ENCODE results near the gene SV2C.

DNA sequence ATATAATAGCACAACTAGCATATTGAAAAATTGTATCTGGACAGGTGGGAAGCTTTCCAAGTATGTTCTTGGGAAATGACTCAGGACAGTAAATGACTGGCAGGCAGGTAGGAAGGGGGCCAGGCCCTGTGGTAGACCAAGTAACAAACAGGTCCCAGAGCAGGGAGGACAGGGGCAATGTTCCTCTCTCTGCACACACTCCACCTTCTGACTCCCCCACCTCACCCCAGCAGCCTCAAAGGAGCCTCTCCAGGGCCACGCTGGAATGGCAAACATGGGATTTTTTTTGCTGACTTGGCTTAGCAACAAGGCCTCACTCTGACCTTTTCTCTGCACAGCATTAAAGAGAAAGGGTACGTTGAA is 288.8 kb downstream of the SV2C start:
- TF ChIP-seq, protein P1, sequence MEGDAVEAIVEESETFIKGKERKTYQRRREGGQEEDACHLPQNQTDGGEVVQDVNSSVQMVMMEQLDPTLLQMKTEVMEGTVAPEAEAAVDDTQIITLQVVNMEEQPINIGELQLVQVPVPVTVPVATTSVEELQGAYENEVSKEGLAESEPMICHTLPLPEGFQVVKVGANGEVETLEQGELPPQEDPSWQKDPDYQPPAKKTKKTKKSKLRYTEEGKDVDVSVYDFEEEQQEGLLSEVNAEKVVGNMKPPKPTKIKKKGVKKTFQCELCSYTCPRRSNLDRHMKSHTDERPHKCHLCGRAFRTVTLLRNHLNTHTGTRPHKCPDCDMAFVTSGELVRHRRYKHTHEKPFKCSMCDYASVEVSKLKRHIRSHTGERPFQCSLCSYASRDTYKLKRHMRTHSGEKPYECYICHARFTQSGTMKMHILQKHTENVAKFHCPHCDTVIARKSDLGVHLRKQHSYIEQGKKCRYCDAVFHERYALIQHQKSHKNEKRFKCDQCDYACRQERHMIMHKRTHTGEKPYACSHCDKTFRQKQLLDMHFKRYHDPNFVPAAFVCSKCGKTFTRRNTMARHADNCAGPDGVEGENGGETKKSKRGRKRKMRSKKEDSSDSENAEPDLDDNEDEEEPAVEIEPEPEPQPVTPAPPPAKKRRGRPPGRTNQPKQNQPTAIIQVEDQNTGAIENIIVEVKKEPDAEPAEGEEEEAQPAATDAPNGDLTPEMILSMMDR (IDR thresholded peaks at IDR 0.05), result no peak
- TF ChIP-seq POLR2A (IDR thresholded peaks at IDR 0.05) (no peak), EP300 (IDR thresholded peaks at IDR 0.05) (no peak), POLR2AphosphoS5 (IDR thresholded peaks at IDR 0.05) (no peak)

Measured in sigmoid colon (tissue), 4 donors.